CD14-positive monocyte (primary cell): ENCODE measurements around the gene BUD13. TPM values are rescaled to one million over a fixed set of nuclear protein-coding genes. Genes with fewer than 3 reads are reported as not detected.

ENCODE experiments used
- DNase-seq, 3 donors: peaks; one replicate each; pipeline ENCODE4 v3.0.0-alpha.2; 2011 to 2022
- H2AFZ ChIP-seq: 2 replicates; pipeline ENCODE4 v1.6.0; 2012; ENCODE audit warnings: mild to moderate bottlenecking, low read depth, low read length, inconsistent platforms; ENCODE audit not compliant: insufficient read depth, poor library complexity, severe bottlenecking
- H3K27ac ChIP-seq, 2 donors: 1 replicate in 1 of 2; 2 replicates in 1 of 2; pipeline ENCODE4 v1.5.1; 2012 to 2013; ENCODE audit warnings: low read length in 2 of 2, control low read depth in 1 of 2, inconsistent platforms in 1 of 2, low read depth in 1 of 2, mild to moderate bottlenecking in 1 of 2
- H3K27me3 ChIP-seq, 2 donors: one replicate each; pipeline versions ENCODE4 v1.6.0 to v1.6.1; 2011 to 2013; ENCODE audit warnings: low read length in 2 of 2; ENCODE audit not compliant: control insufficient read depth in 2 of 2, insufficient read depth in 2 of 2
- H3K36me3 ChIP-seq, 2 donors: replicated peaks in 1 of 2; 1 replicate in 1 of 2; 2 replicates in 1 of 2; pipeline versions ENCODE4 v1.5.1 to v1.6.1; 2012 to 2013; ENCODE audit warnings: low read length in 2 of 2, control low read depth in 1 of 2, inconsistent platforms in 1 of 2, mild to moderate bottlenecking in 1 of 2; ENCODE audit not compliant: insufficient read depth in 2 of 2, control insufficient read depth in 1 of 2
- H3K4me1 ChIP-seq, 2 donors: 1 replicate in 1 of 2; 2 replicates in 1 of 2; pipeline versions ENCODE4 v1.5.1 to v1.6.1; 2012 to 2013; ENCODE audit warnings: low read length in 2 of 2, control low read depth in 1 of 2, inconsistent platforms in 1 of 2, mild to moderate bottlenecking in 1 of 2, moderate library complexity in 1 of 2; ENCODE audit not compliant: insufficient read depth in 2 of 2, control insufficient read depth in 1 of 2
- H3K4me2 ChIP-seq: replicated peaks from 2 replicates; pipeline ENCODE3; 2012; ENCODE audit warnings: low read length, moderate library complexity, mild to moderate bottlenecking; ENCODE audit not compliant: poor library complexity, severe bottlenecking; ENCODE audit errors: extremely low read depth
- H3K4me3 ChIP-seq, 3 experiments: fragments of 200-600 bp in 1 of 3; sonication (generic) in 1 of 3; replicated peaks in 1 of 3; 1 replicate in 2 of 3; 2 replicates in 1 of 3; pipeline ENCODE4 v1.5.1; 2011 to 2013; ENCODE audit warnings: low read length in 3 of 3, mild to moderate bottlenecking in 3 of 3, control low read depth in 2 of 3, low read depth in 2 of 3, inconsistent platforms in 1 of 3, moderate library complexity in 1 of 3
- H3K79me2 ChIP-seq: 2 replicates; pipeline ENCODE4 v1.6.0; 2012; ENCODE audit warnings: mild to moderate bottlenecking, control low read depth, inconsistent platforms, low read length, moderate library complexity; ENCODE audit not compliant: insufficient read depth
- H3K9ac ChIP-seq: 2 replicates; pipeline ENCODE4 v1.6.0; 2017; ENCODE audit warnings: low read length, mild to moderate bottlenecking; ENCODE audit not compliant: insufficient read depth, poor library complexity, severe bottlenecking
- H3K9me3 ChIP-seq, 2 donors: replicated peaks in 1 of 2; 1 replicate in 1 of 2; 2 replicates in 1 of 2; pipeline versions ENCODE4 v1.5.1 to v1.6.1; 2012 to 2013; ENCODE audit warnings: low read length in 2 of 2, control low read depth in 1 of 2; ENCODE audit not compliant: control insufficient read depth in 1 of 2, insufficient read depth in 1 of 2
- H4K20me1 ChIP-seq: 2 replicates; pipeline ENCODE4 v1.6.0; 2012; ENCODE audit warnings: mild to moderate bottlenecking, low read length, control low read depth, moderate library complexity; ENCODE audit not compliant: insufficient read depth
- H3K27ac Mint-ChIP-seq, 7 donors: one replicate each; pipeline ENCODE4 v1.8.0; 2020; ENCODE audit warnings: mild to moderate bottlenecking in 7 of 7, mixed read lengths in 7 of 7, moderate library complexity in 6 of 7, inconsistent platforms in 2 of 7
- H3K27me3 Mint-ChIP-seq, 3 donors: one replicate each; pipeline ENCODE4 v1.8.0; 2021 to 2022; ENCODE audit warnings: low read depth in 3 of 3, mild to moderate bottlenecking in 3 of 3, mixed read lengths in 3 of 3, moderate library complexity in 3 of 3, inconsistent platforms in 1 of 3
- H3K36me3 Mint-ChIP-seq, 2 donors: one replicate each; pipeline ENCODE4 v1.8.0; 2020; ENCODE audit warnings: mixed read lengths in 2 of 2, inconsistent platforms in 1 of 2, mild to moderate bottlenecking in 1 of 2
- H3K4me1 Mint-ChIP-seq: one replicate; pipeline ENCODE4 v1.8.0; 2020; ENCODE audit warnings: mild to moderate bottlenecking, mixed read lengths
- H3K4me3 Mint-ChIP-seq, 2 donors: one replicate each; pipeline ENCODE4 v1.8.0; 2020; ENCODE audit warnings: mild to moderate bottlenecking in 2 of 2, mixed read lengths in 2 of 2, moderate library complexity in 1 of 2
- H3K9me3 Mint-ChIP-seq, 7 donors: one replicate each; pipeline ENCODE4 v1.8.0; 2020 to 2022; ENCODE audit warnings: mixed read lengths in 7 of 7, mild to moderate bottlenecking in 6 of 7, moderate library complexity in 6 of 7, inconsistent platforms in 2 of 7
- CTCF ChIP-seq: fragments of 200-600 bp; IDR thresholded peaks from one replicate; pipeline ENCODE4 v1.8.0; 2022; ENCODE audit warnings: antibody characterized with exemption, mild to moderate bottlenecking
- WGBS: methylation state at CpG from one replicate; pipeline ENCODE4 v1.1.5; 2013; ENCODE audit warnings: missing lambda C conversion rate; ENCODE audit not compliant: insufficient coverage; 5-methylcytosine and 5-hydroxymethylcytosine counted together
- intact Hi-C, 2 donors: fragments of 100-400 bp; cut with micrococcal nuclease; formaldehyde crosslinking; loops; one replicate each; pipeline versions ENCODE4 v1.15.0 to v1.15.1; 2023
- polyA plus RNA-seq, 3 donors: library from polyadenylated mRNA; depleted of rRNA in 1 of 3; unstranded in 2 of 3; stranded (reverse) in 1 of 3; fragments of 300-500 nt in 2 of 3; fragments of >200 nt in 1 of 3; fragmentation: Illumina TruSeq in 2 of 3; gene quantifications; 1 replicate in 2 of 3; 2 replicates in 1 of 3; pipeline ENCODE4 v1.2.3, GENCODE V29; 2012 to 2021

Gene BUD13
- polyA plus RNA-seq, 3 donors: 4.2 to 8.7 (median 5.3) TPM

- no peak for TF ChIP-seq CTCF
- peaks cover 0 to 2% (median 0%) of the 10 kb centered on the region in 7 donors for H3K9me3 Mint-ChIP-seq
- DNase-seq: no peak
- no peaks in the 10 kb centered on the region for H3K9me3 ChIP-seq
- H3K4me3 ChIP-seq: no peak overlapping the region
- no peaks in the 10 kb centered on the region for H3K79me2 ChIP-seq
- no peaks in the 10 kb centered on the region for H3K4me1 Mint-ChIP-seq
- H3K27ac Mint-ChIP-seq: no peak overlapping the region
- no peaks in the 10 kb centered on the region for H3K36me3 Mint-ChIP-seq
- no peak overlapping the region for H3K4me2 ChIP-seq
- no peaks in the 10 kb centered on the region for H3K36me3 ChIP-seq
- no peaks in the 10 kb centered on the region for H3K27me3 ChIP-seq
- H4K20me1 ChIP-seq: no peaks in the 10 kb centered on the region
- H3K4me1 ChIP-seq: no peaks in the 10 kb centered on the region
- no peak overlapping the region for H3K9ac ChIP-seq
- H3K4me3 Mint-ChIP-seq: no peak overlapping the region
- H2AFZ ChIP-seq: no peak overlapping the region
- H3K27me3 Mint-ChIP-seq: peaks cover 6 to 12% (median 7%) of the 10 kb centered on the region in 3 donors
- intact Hi-C loops: no loop called here
- 92% methylated on average over 6 of the region's 6 CpGs for WGBS
- no peak overlapping the region for H3K27ac ChIP-seq
These were observed 51.9 kb downstream of the BUD13 start for GRCh38 chr11:116720895-116721294.

DNA sequence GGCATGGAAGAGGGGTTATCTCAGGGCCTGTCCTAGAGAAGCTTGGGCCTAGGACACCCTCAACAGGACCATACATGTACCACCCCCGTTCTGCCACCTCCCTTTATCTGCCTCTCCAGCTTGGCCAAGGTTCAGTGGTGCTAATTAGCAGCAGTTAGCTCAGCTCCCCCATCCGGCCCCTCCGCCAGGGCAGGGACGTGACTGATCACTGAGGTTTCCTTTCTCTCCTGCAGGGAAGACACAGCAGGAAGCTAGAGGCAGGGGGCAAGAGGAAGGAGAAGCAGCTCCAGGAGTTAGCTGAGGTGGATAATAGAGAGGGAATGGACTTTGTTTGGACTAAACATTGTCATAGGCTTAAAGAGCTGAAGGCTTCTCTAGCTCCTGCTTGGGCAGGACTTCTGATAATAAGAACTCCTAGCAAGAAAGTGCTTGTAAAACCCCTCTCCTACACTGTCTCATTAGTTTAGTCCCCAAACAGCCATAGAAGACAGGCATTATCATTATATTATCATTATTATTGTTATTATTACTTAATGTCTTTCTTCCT lies 53.8 kb downstream of the BUD13 start:
- Histone ChIP-seq H3K4me2 (no peak overlapping the region), H3K4me1 (no peaks in the 10 kb centered on the region), H3K36me3 (no peaks in the 10 kb centered on the region), H3K9me3 (no peaks in the 10 kb centered on the region), H3K27me3 (no peaks in the 10 kb centered on the region), H3K79me2 (no peaks in the 10 kb centered on the region), H2AFZ (no peak overlapping the region), H3K27ac (no peak overlapping the region), H4K20me1 (no peaks in the 10 kb centered on the region), H3K4me3 (no peak overlapping the region), H3K9ac (no peak overlapping the region)
- WGBS: no CpG with 5 or more reads among the region's 4 CpGs
- H3K27ac Mint-ChIP-seq: no peak overlapping the region
- no peaks in the 10 kb centered on the region for H3K4me1 Mint-ChIP-seq
- no peak overlapping the region for H3K4me3 Mint-ChIP-seq
- TF ChIP-seq CTCF: no peak
- H3K9me3 Mint-ChIP-seq: peaks cover 0 to 2% (median 0%) of the 10 kb centered on the region in 7 donors
- peaks cover 6 to 8% (median 7%) of the 10 kb centered on the region in 3 donors for H3K27me3 Mint-ChIP-seq
- no peaks in the 10 kb centered on the region for H3K36me3 Mint-ChIP-seq
- intact Hi-C loops: no loop called here
- DNase-seq: no peak
